Measurements from ENCODE around the gene NADK2. TPM values are rescaled to one million over a fixed set of nuclear protein-coding genes. Genes with fewer than 3 reads are reported as not detected.
"Not testable (repeated sequence)": the region's sequence is repeated elsewhere in the genome, so short reads cannot be mapped to it uniquely, and the experiment has no call there.

The NADK2 gene
- total and polyA plus RNA-seq, 5 donors, result 12.8 to 34.9 (median 32.3) TPM

DNA sequence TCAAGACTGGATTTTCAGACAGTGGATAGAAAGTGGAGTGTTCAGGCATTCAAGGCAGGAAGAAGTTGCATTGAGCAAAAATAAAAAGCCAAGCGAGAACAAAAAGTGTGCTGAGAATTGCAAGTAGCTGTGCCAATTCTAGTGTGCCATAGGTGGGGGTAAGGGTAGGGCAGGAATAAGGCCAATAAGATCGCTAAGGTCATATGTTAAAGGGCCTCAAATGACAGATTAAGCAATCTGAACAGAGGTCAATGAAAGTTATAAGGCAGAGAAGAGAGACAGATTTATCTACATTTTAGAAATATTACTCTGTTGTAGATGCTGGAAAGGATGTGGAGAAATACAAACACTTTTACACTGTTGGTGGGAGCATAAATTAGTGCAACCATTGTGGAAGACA is 36.4 kb downstream of the NADK2 start:
- DNase-seq (no peak), ATAC-seq (no peak)
- Histone ChIP-seq H3K27me3 (ENCODE audit: control insufficient read depth, insufficient read depth) (no peaks in the 10 kb centered on the region), H3K9me3 (ENCODE audit: control insufficient read depth, low read length) (no peaks in the 10 kb centered on the region), H3K27ac (ENCODE audit: low read length) (no peak overlapping the region), H3K4me1 (ENCODE audit: control insufficient read depth, insufficient read depth, low read length) (no peaks in the 10 kb centered on the region), H3K4me3 (ENCODE audit: low read length) (no peak overlapping the region)
- intact Hi-C loops (cut with DNase I), result no loop called here
- WGBS, result 93% methylated on average over 2 of the region's 2 CpGs

DNA sequence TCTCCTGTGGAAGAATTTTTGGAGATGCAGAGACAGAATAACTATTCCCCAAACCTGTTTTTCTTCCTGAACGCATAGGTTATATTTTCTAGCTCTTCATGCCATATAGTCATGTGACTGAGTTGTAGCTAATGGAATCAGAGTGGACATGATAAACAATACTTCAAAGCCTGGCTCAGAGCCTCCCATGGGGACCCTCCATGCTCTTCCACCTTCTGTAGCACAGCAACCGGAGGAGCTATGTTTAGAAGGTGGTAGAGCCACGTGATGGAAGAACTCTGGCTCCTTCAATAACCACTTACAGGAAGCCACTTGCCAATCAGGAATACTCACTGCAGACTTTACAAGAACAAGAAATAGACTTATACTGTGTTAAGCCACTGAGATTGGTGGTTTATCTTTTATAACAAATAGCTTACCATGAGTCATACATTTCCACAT is 39.2 kb downstream of the NADK2 start:
- DNase-seq (no peak), ATAC-seq (peak; percentile 73 to 85)
- Histone ChIP-seq H3K27ac (ENCODE audit: low read length) (no peak overlapping the region), H3K27me3 (ENCODE audit: control insufficient read depth, insufficient read depth) (no peaks in the 10 kb centered on the region), H3K9me3 (ENCODE audit: control insufficient read depth, low read length) (no peaks in the 10 kb centered on the region), H3K4me1 (ENCODE audit: control insufficient read depth, insufficient read depth, low read length) (no peaks in the 10 kb centered on the region), H3K4me3 (ENCODE audit: low read length) (no peak overlapping the region)
- intact Hi-C loops (cut with DNase I), result no loop called here
- 35% methylated on average over 3 of the region's 3 CpGs for WGBS

DNA sequence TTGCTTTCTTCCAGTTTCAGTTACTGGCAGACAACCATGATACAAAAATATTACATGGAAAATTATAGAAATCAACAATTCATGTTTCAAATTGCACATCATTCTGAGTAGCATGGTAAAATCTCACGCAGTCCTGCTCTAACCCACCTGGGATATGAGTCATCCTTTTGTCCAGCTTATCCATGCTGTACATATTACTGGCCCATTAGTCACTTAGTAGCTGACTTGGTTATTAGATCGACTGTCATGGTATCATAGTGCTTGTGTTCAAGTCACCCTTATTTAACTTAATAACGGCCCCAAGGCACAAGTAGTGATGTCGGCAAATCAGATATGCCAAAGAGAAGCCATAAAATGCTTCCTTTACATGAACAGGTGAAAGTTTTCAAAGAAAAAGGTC is 41.2 kb downstream of the NADK2 start:
- 81% methylated on average over 4 of the region's 4 CpGs for WGBS
- DNase-seq (no peak), ATAC-seq (no peak)
- H3K27me3 ChIP-seq (ENCODE audit: control insufficient read depth, insufficient read depth), result no peaks in the 10 kb centered on the region
- H3K4me3 ChIP-seq (ENCODE audit: low read length), result no peak overlapping the region
- H3K27ac ChIP-seq (ENCODE audit: low read length), result no peak overlapping the region
- intact Hi-C loops (cut with DNase I), result no loop called here
- no peaks in the 10 kb centered on the region for H3K9me3 ChIP-seq (ENCODE audit: control insufficient read depth, low read length)
- no peaks in the 10 kb centered on the region for H3K4me1 ChIP-seq (ENCODE audit: control insufficient read depth, insufficient read depth, low read length)

DNA sequence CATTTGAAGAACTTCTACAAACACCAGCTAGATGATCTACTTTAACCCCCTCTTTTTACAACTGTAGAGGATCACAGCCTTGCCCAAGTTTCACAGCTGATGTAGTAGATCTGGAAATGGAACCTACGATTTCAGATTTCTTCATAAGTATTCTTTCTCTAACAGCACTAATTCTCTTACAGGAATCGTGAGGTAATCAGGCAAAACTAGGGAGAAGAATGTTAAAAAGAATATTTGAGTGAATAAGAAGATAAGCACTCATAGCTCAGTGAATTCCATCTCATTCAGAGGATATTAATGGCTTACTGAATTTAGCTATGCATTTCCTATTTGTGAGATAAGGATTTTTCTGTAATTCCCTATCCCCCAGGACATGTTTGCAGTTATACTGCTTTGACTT is 42.1 kb downstream of the NADK2 start:
- Histone ChIP-seq H3K27me3 (ENCODE audit: control insufficient read depth, insufficient read depth) (no peaks in the 10 kb centered on the region), H3K9me3 (ENCODE audit: control insufficient read depth, low read length) (no peaks in the 10 kb centered on the region), H3K4me1 (ENCODE audit: control insufficient read depth, insufficient read depth, low read length) (no peaks in the 10 kb centered on the region), H3K4me3 (ENCODE audit: low read length) (no peak overlapping the region), H3K27ac (ENCODE audit: low read length) (no peak overlapping the region)
- 59% methylated on average over 2 of the region's 2 CpGs for WGBS
- intact Hi-C loops (cut with DNase I), result no loop called here
- DNase-seq (no peak), ATAC-seq (no peak)

DNA sequence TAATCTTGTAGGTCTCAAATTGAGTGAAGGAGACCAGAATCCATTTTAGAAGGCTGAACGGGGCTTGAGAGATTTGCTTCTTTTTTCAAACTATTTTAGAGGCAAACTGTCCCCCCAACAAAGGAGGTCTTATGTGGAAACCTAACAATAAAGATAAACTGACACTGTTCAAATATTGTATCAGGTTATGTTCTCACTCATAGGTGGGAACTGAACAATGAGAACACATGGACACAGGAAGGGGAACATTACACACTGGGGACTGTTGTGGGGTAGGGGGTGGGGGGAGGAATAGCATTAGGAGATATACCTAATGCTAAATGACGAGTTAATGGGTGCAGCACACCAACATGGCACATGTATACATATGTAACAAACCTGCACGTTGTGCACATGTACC is 42.9 kb downstream of the NADK2 start:
- H3K27me3 ChIP-seq (ENCODE audit: control insufficient read depth, insufficient read depth); ATAC-seq; H3K4me3 ChIP-seq (ENCODE audit: low read length); intact Hi-C loops (cut with DNase I); H3K27ac ChIP-seq (ENCODE audit: low read length); DNase-seq; H3K9me3 ChIP-seq (ENCODE audit: control insufficient read depth, low read length); H3K4me1 ChIP-seq (ENCODE audit: control insufficient read depth, insufficient read depth, low read length): not testable (repeated sequence)
- WGBS, result 80% methylated on average over 2 of the region's 3 CpGs

DNA sequence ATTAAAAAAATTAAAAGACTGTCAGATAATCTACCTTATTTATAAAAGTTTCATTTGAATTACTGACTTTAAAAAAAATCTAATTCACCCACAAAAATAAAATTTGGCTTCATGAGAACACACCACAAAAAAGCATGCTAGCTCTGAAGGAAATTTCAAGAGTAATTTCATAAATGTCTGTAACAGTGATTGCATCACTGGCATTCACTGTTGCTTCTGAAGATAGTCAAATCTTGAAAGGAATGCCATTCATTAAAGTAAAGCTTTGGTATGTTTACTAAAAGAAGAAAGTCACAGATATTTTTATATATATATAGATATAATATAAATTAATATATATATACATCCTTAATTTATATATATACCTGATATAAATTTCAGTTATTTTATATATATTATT is 43.4 kb downstream of the NADK2 start:
- H3K9me3 ChIP-seq (ENCODE audit: control insufficient read depth, low read length), result no peaks in the 10 kb centered on the region
- intact Hi-C loops (cut with DNase I), result no loop called here
- H3K4me1 ChIP-seq (ENCODE audit: control insufficient read depth, insufficient read depth, low read length), result no peaks in the 10 kb centered on the region
- H3K27me3 ChIP-seq (ENCODE audit: control insufficient read depth, insufficient read depth), result no peaks in the 10 kb centered on the region
- DNase-seq, result no peak
- no peak overlapping the region for H3K27ac ChIP-seq (ENCODE audit: low read length)
- no peak for ATAC-seq
- H3K4me3 ChIP-seq (ENCODE audit: low read length), result no peak overlapping the region

DNA sequence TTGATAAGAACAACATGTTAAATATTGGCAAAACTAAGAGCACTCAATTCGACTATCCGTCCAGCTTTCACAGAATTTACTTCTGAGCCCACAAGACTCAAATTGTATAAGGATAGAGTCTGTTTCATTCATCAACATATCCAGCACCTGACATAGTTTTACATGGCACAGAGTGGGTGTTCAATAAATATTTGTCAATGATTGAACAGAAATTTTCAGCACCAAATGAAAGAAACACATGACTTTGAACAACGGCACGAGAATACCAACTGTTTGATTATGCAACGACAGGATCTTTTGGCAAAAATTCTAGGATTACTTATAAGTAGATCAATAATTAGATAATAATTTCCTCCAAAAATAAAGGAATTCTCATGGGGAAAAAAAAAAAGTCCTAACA is 48.0 kb downstream of the NADK2 start:
- ATAC-seq (no peak), DNase-seq (no peak)
- no peaks in the 10 kb centered on the region for H3K9me3 ChIP-seq (ENCODE audit: control insufficient read depth, low read length)
- 96% methylated on average over 5 of the region's 5 CpGs for WGBS
- H3K27ac ChIP-seq (ENCODE audit: low read length), result no peak overlapping the region
- intact Hi-C loops (cut with DNase I), result no loop called here
- H3K27me3 ChIP-seq (ENCODE audit: control insufficient read depth, insufficient read depth), result no peaks in the 10 kb centered on the region
- no peak overlapping the region for H3K4me3 ChIP-seq (ENCODE audit: low read length)
- H3K4me1 ChIP-seq (ENCODE audit: control insufficient read depth, insufficient read depth, low read length), result no peaks in the 10 kb centered on the region

DNA sequence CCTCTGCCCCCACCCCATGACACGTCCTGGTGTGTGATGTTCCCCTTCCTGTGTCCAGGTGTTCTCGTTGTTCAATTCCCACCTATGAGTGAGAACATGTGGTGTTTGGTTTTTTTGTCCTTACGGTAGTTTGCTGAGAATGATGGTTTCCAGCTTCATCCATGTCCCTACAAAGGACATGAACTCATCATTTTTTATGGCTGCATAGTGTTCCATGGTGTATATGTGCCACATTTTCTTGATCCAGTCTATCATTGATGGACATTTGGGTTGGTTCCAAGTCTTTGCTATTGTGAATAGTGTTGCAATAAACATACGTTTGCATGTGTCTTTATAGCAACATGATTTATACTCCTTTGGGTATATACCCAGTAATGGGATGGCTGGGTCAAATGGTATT is 57.3 kb downstream of the NADK2 start:
- H3K27me3 ChIP-seq (ENCODE audit: control insufficient read depth, insufficient read depth); H3K27ac ChIP-seq (ENCODE audit: low read length); DNase-seq; H3K9me3 ChIP-seq (ENCODE audit: control insufficient read depth, low read length); intact Hi-C loops (cut with DNase I); ATAC-seq; H3K4me1 ChIP-seq (ENCODE audit: control insufficient read depth, insufficient read depth, low read length); H3K4me3 ChIP-seq (ENCODE audit: low read length): not testable (repeated sequence)
- WGBS, result 95% methylated on average over 3 of the region's 4 CpGs

DNA sequence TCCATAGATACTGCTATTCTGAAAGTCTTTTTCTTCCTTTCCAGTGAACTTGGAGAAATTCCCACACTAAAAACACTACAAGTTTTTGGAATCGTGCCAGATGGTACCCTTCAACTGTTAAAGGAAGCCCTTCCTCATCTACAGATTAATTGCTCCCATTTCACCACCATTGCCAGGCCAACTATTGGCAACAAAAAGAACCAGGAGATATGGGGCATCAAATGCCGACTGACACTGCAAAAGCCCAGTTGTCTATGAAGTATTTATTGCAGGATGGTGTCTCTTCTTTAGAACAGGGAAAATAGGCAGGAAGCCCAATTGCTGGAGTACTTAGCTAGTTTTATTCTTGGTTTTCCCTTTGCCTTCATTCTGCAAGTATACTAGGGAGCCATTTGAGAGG is 60.0 kb downstream of the NADK2 start:
- Histone ChIP-seq H3K27ac (ENCODE audit: low read length) (no peak overlapping the region), H3K4me1 (ENCODE audit: control insufficient read depth, insufficient read depth, low read length) (no peaks in the 10 kb centered on the region), H3K9me3 (ENCODE audit: control insufficient read depth, low read length) (no peaks in the 10 kb centered on the region), H3K27me3 (ENCODE audit: control insufficient read depth, insufficient read depth) (no peaks in the 10 kb centered on the region), H3K4me3 (ENCODE audit: low read length) (no peak overlapping the region)
- DNase-seq (no peak), ATAC-seq (no peak)
- intact Hi-C loops (cut with DNase I), result no loop called here
- WGBS, result 60% methylated on average over 2 of the region's 2 CpGs

DNA sequence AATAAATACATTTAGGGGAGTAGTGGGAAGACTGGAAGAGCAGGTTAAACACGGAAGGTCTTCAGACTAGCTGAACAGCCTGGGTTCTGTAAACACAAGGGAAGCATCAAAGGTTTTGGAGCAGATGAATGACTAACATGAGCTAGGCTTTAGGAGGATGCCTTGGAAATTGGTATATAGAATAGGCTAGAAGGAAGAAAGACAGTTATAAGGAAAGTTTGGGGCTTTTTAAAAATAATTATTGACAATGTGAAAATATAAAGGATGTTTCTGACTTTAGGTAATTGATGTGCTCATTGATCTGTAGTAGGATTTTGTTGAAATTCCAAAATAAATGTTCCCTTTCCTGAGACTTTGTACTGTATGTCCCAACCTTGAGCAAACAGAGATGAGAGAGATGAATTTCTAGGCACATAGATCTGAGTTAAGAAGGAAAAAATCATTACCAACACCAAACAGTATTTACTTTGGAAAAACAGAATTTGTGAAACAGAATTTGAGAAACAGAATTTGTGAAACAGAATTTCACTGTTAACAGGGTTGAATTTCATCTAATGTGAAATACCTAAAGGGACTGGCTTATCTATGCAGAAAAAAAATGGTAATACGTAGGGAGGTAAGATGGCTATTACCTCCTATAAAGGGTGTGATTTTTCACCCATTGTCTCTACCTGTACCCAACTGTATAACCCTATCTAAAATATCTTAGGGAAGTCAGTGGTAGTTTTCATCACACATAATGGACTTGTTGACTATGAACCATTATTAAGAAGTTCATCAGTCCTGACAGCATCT is 61.0 kb downstream of the NADK2 start:
- Histone ChIP-seq H3K4me3 (ENCODE audit: low read length) (no peak overlapping the region), H3K9me3 (ENCODE audit: control insufficient read depth, low read length) (no peaks in the 10 kb centered on the region), H3K27ac (ENCODE audit: low read length) (no peak overlapping the region), H3K4me1 (ENCODE audit: control insufficient read depth, insufficient read depth, low read length) (no peaks in the 10 kb centered on the region), H3K27me3 (ENCODE audit: control insufficient read depth, insufficient read depth) (no peaks in the 10 kb centered on the region)
- intact Hi-C loops (cut with DNase I), result no loop called here
- no peak for DNase-seq
- no peak for ATAC-seq
- WGBS, result 93% methylated on average over 2 of the region's 2 CpGs

DNA sequence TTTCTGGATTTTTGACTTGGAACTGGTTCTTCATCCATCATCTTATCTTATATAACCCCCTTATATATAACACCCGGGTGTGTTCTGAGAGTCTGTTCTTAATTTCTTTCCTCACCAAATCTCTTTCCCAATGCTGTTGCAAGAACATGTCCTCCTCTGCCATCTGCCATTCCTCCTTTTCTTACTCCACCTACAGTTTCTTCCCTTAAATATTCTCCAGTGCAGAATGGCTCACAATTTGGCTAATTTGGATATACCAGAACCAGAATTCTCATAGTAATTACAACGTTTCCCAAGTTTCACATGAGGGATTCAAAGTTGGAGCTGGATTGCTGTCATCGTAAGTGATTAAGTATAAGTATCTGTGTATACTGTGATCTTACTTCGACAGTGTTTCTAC is 61.8 kb downstream of the NADK2 start:
- DNase-seq (no peak), ATAC-seq (no peak)
- Histone ChIP-seq H3K27ac (ENCODE audit: low read length) (no peak overlapping the region), H3K4me3 (ENCODE audit: low read length) (no peak overlapping the region), H3K27me3 (ENCODE audit: control insufficient read depth, insufficient read depth) (no peaks in the 10 kb centered on the region), H3K4me1 (ENCODE audit: control insufficient read depth, insufficient read depth, low read length) (no peaks in the 10 kb centered on the region), H3K9me3 (ENCODE audit: control insufficient read depth, low read length) (no peaks in the 10 kb centered on the region)
- intact Hi-C loops (cut with DNase I), result loop anchor here in 2 of 4 donors (10.0 kb wide), 1 partner anchor 125 kb away; the partner anchor contains the start of gene RANBP3L (in 2 of the 2)
- 91% methylated on average over 4 of the region's 4 CpGs for WGBS

DNA sequence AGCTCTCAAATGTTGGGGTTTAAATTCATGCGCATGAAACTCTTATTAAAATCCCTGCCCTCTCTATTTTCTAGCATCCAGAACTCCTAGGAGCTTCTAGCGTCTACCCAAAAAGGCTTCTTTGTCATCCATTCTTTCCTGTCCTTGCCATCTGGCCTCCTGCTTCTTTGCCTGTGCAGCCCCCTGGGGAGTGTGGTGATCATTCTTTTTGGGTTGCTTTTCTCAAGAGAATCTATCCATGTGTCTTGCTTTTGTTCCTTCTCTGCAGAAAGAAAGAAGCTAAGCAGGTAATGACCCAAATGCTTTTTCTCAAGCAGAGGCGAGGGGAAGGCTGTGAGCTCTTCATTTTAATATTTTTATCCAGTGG is 63.2 kb downstream of the NADK2 start:
- H3K9me3 ChIP-seq (ENCODE audit: control insufficient read depth, low read length), result no peaks in the 10 kb centered on the region
- H3K27ac ChIP-seq (ENCODE audit: low read length), result no peak overlapping the region
- no peak overlapping the region for H3K4me3 ChIP-seq (ENCODE audit: low read length)
- H3K4me1 ChIP-seq (ENCODE audit: control insufficient read depth, insufficient read depth, low read length), result no peaks in the 10 kb centered on the region
- DNase-seq (no peak), ATAC-seq (no peak)
- H3K27me3 ChIP-seq (ENCODE audit: control insufficient read depth, insufficient read depth), result no peaks in the 10 kb centered on the region
- intact Hi-C loops (cut with DNase I), result loop anchor here in 2 of 4 donors (10.0 kb wide), 1 partner anchor 126 kb away; the partner anchor contains the start of gene RANBP3L (in 2 of the 2)
- WGBS, result 90% methylated on average over 3 of the region's 3 CpGs

Measured in right cardiac atrium (tissue), 5 donors.